BJ (cell line): ENCODE results near the gene FRMD4A. TPM values are rescaled to one million over a fixed set of nuclear protein-coding genes. Genes with fewer than 3 reads are reported as not detected.

Source experiments
- CTCF ChIA-PET: fragments of 350-600 bp; formaldehyde crosslinking; extraction: SDS; loops from one replicate; lab custom pipeline; 2021; ENCODE audit warnings: antibody characterized with exemption, inconsistent platforms; lab: Yijun Ruan, JAX
- POLR2A ChIA-PET: fragments of 300-600 bp; sonication (Branson Sonifier 250); formaldehyde crosslinking; extraction: SDS; loops from one replicate; lab custom pipeline; 2021; ENCODE audit warnings: antibody characterized with exemption; lab: Charles Lee
- DNase-seq: peaks from one replicate; pipeline ENCODE4 v3.0.0-alpha.2; 2011; ENCODE audit warnings: low read depth
- H3K27me3 ChIP-seq: 2 replicates; pipeline ENCODE4 v1.6.0; 2011; ENCODE audit warnings: low read length; ENCODE audit not compliant: control insufficient read depth, insufficient read depth
- H3K36me3 ChIP-seq: 2 replicates; pipeline ENCODE4 v1.5.1; 2011; ENCODE audit warnings: low read length; ENCODE audit not compliant: control insufficient read depth, insufficient read depth
- H3K4me3 ChIP-seq: 2 replicates; pipeline ENCODE4 v1.5.1; 2011; ENCODE audit warnings: low read depth, mild to moderate bottlenecking, control low read depth, low read length
- CTCF ChIP-seq: IDR thresholded peaks from 2 replicates; pipeline ENCODE4 v1.5.1; 2011; ENCODE audit warnings: low read depth, mild to moderate bottlenecking, control low read depth, inconsistent platforms, low read length, moderate library complexity; ENCODE audit not compliant: insufficient read depth
- polyA plus RNA-seq: library from polyadenylated mRNA; depleted of rRNA; stranded (reverse); fragments of >200 nt; gene quantifications from 2 replicates; pipeline ENCODE4 v1.2.3, GENCODE V29; 2011

FRMD4A gene
- polyA plus RNA-seq, 1 experiment, result 31.6 TPM

GRCh38 chr10:14366760-14367159 lies 36.0 kb upstream of the FRMD4A start:
- H3K27me3 ChIP-seq, result peaks cover 7% of the 10 kb centered on the region
- H3K4me3 ChIP-seq, result no peak overlapping the region
- ChIA-PET CTCF (interaction anchor here (1.2 kb wide), 1 partner anchor 9 kb away, joined by 3 read pairs; no protein-coding TSS in a partner anchor), POLR2A (interaction anchor here (0.5 kb wide), 1 partner anchor 373 kb away, joined by 3 read pairs; no protein-coding TSS in a partner anchor)
- no peaks in the 10 kb centered on the region for H3K36me3 ChIP-seq
- TF ChIP-seq CTCF, result no peak
- no peak for DNase-seq

- peaks cover 4% of the 10 kb centered on the region; the same call in 1 of the 2 replicates for H3K27me3 ChIP-seq
- no peak overlapping the region for H3K4me3 ChIP-seq
- DNase-seq, result no peak
- TF ChIP-seq CTCF, result no peak
- POLR2A ChIA-PET, result no interaction called here
- H3K36me3 ChIP-seq, result no peaks in the 10 kb centered on the region
- CTCF ChIA-PET, result no interaction called here
Measured at GRCh38 chr10:14365266-14365665, 34.5 kb upstream of the FRMD4A start.

- ChIA-PET POLR2A (no interaction called here), CTCF (no interaction called here)
- DNase-seq, result no peak
- no peak for TF ChIP-seq CTCF
- Histone ChIP-seq H3K27me3 (peaks cover 3% of the 10 kb centered on the region; the same call in 1 of the 2 replicates), H3K4me3 (no peak overlapping the region), H3K36me3 (no peaks in the 10 kb centered on the region)
Measured at GRCh38 chr10:14362104-14362503, 31.4 kb upstream of the FRMD4A start.

GRCh38 chr10:14360961-14361360 lies 30.2 kb upstream of the FRMD4A start:
- ChIA-PET POLR2A (no interaction called here), CTCF (no interaction called here)
- Histone ChIP-seq H3K4me3 (no peak overlapping the region), H3K36me3 (no peaks in the 10 kb centered on the region), H3K27me3 (peaks cover 8% of the 10 kb centered on the region)
- no peak for DNase-seq
- TF ChIP-seq CTCF, result no peak

GRCh38 chr10:14360515-14360914 lies 29.8 kb upstream of the FRMD4A start:
- DNase-seq, result no peak
- ChIA-PET CTCF (interaction anchor here (0.6 to 1.4 kb wide), 2 partner anchors 93 to 163 kb away, joined by 4 to 5 read pairs; no protein-coding TSS in a partner anchor), POLR2A (no interaction called here)
- no peak overlapping the region for H3K4me3 ChIP-seq
- no peak for TF ChIP-seq CTCF
- H3K27me3 ChIP-seq, result peaks cover 11% of the 10 kb centered on the region
- H3K36me3 ChIP-seq, result no peaks in the 10 kb centered on the region
